GM23248 (cell line): Measurements from ENCODE around the gene MAPK10. TPM values are rescaled to one million over a fixed set of nuclear protein-coding genes. Genes with fewer than 3 reads are reported as not detected.

ENCODE experiments used
- DNase-seq: peaks from one replicate; pipeline ENCODE4 v3.0.0-alpha.2; 2015
- H2AFZ ChIP-seq: fragments of 200-600 bp; sonication (generic); 2 replicates; pipeline ENCODE4 v1.6.1; 2016; ENCODE audit warnings: antibody characterized with exemption
- H3F3A ChIP-seq: fragments of 200-600 bp; sonication (generic); 2 replicates; pipeline ENCODE4 v1.6.1; 2016; ENCODE audit warnings: mild to moderate bottlenecking, antibody characterized with exemption, mixed run types; ENCODE audit not compliant: insufficient read depth
- H3K27ac ChIP-seq: fragments of 200-600 bp; sonication (generic); 2 replicates; pipeline ENCODE4 v1.5.1; 2016; ENCODE audit warnings: mild to moderate bottlenecking
- H3K27me3 ChIP-seq: fragments of 200-600 bp; sonication (generic); replicated peaks from 2 replicates; pipeline ENCODE4 v1.6.1; 2016; ENCODE audit warnings: mild to moderate bottlenecking; ENCODE audit not compliant: insufficient read depth
- H3K36me3 ChIP-seq: fragments of 200-600 bp; sonication (generic); 2 replicates; pipeline ENCODE4 v1.6.1; 2016; ENCODE audit warnings: low read depth, mild to moderate bottlenecking
- H3K4me1 ChIP-seq: fragments of 200-600 bp; sonication (generic); 2 replicates; pipeline ENCODE4 v1.6.1; 2016; ENCODE audit warnings: mild to moderate bottlenecking; ENCODE audit not compliant: insufficient read depth
- H3K4me2 ChIP-seq: fragments of 200-600 bp; sonication (generic); one replicate; pipeline ENCODE4 v1.6.1; 2016; ENCODE audit warnings: mild to moderate bottlenecking; ENCODE audit not compliant: unreplicated experiment
- H3K4me3 ChIP-seq: fragments of 200-600 bp; sonication (generic); 2 replicates; pipeline ENCODE4 v1.5.1; 2016; ENCODE audit warnings: mild to moderate bottlenecking
- H3K79me2 ChIP-seq: fragments of 200-600 bp; sonication (generic); 2 replicates; pipeline ENCODE4 v1.6.1; 2016; ENCODE audit warnings: mild to moderate bottlenecking; ENCODE audit not compliant: insufficient read depth
- H3K9ac ChIP-seq: fragments of 200-600 bp; sonication (generic); 2 replicates; pipeline ENCODE4 v1.6.1; 2016; ENCODE audit warnings: mild to moderate bottlenecking
- H3K9me2 ChIP-seq: fragments of 200-600 bp; sonication (generic); 2 replicates; pipeline ENCODE4 v1.6.1; 2016; ENCODE audit warnings: mixed run types, mild to moderate bottlenecking, moderate library complexity; ENCODE audit not compliant: insufficient read depth
- H3K9me3 ChIP-seq: fragments of 200-600 bp; sonication (generic); one replicate; pipeline ENCODE4 v1.6.1; 2017; ENCODE audit warnings: low read depth
- H4K20me1 ChIP-seq: fragments of 200-600 bp; sonication (generic); 2 replicates; pipeline ENCODE4 v1.6.0; 2016; ENCODE audit not compliant: insufficient read depth
- EZH2 ChIP-seq: fragments of 200-600 bp; sonication (generic); IDR thresholded peaks from 2 replicates; pipeline ENCODE4 v1.6.1; 2018; ENCODE audit warnings: antibody characterized with exemption, mild to moderate bottlenecking; ENCODE audit not compliant: insufficient read depth, poor library complexity, severe bottlenecking
- EZH2phosphoT487 ChIP-seq: fragments of 200-600 bp; sonication (generic); IDR thresholded peaks from 2 replicates; pipeline ENCODE4 v1.6.1; 2018; ENCODE audit warnings: antibody characterized with exemption, moderate library complexity, mild to moderate bottlenecking, low read depth; ENCODE audit not compliant: insufficient read depth
- WGBS, 2 experiments: methylation state at CpG; one replicate each; pipeline ENCODE4 v1.1.6; 2015 to 2017; ENCODE audit warnings: low lambda C conversion rate in 2 of 2, low coverage in 1 of 2; ENCODE audit errors: missing lambda C conversion rate in 2 of 2; 5-methylcytosine and 5-hydroxymethylcytosine counted together
- in situ Hi-C: fragments of 300-500 bp; cut with MboI; formaldehyde crosslinking; loops from 2 replicates; pipeline ENCODE4 v1.15.0; 2020
- polyA plus RNA-seq: library from polyadenylated mRNA; unstranded; fragments of >200 nt; fragmentation: Nextera tagmentation; extraction: Ambion mirVana; gene quantifications from 2 replicates; pipeline ENCODE4 v1.2.1, GENCODE V29; 2016
- total RNA-seq: library from RNA; depleted of rRNA; stranded (reverse); fragments of >200 nt; shearing (Covaris generic); gene quantifications from 2 replicates; pipeline ENCODE4 v1.2.3, GENCODE V29; 2014

Gene MAPK10
- total and polyA plus RNA-seq, 2 experiments from 2014 or later = 0.73 to 1.3 TPM

- no peak overlapping the region for H3K4me3 ChIP-seq
- H3K27me3 ChIP-seq = no peaks in the 10 kb centered on the region
- TF ChIP-seq EZH2phosphoT487 (no peak), EZH2 (no peak)
- H3K36me3 ChIP-seq = no peaks in the 10 kb centered on the region; the same call in 1 of the 2 replicates
- no peaks in the 10 kb centered on the region for H4K20me1 ChIP-seq
- H3K9me3 ChIP-seq = no peaks in the 10 kb centered on the region
- no peak for DNase-seq
- no peak overlapping the region for H2AFZ ChIP-seq
- 48 to 59% methylated on average over 1 of the region's 1 CpG for WGBS, 2 experiments
- H3F3A ChIP-seq = no peaks in the 10 kb centered on the region
- H3K9ac ChIP-seq = no peak overlapping the region
- in situ Hi-C loops = no loop called here
- no peak overlapping the region for H3K4me2 ChIP-seq
- 0 out of 2 replicates have a peak, but pooled peaks cover 3% of the 10 kb centered on the region for H3K4me1 ChIP-seq
- H3K79me2 ChIP-seq = no peaks in the 10 kb centered on the region
- no peaks in the 10 kb centered on the region for H3K9me2 ChIP-seq
- no peak overlapping the region for H3K27ac ChIP-seq
Measured at GRCh38 chr4:86271057-86271456, 88.8 kb downstream of the MAPK10 start.

- H3K27ac ChIP-seq = no peak overlapping the region
- H3K4me3 ChIP-seq = no peak overlapping the region
- no peak overlapping the region for H3K9ac ChIP-seq
- TF ChIP-seq EZH2 (no peak), EZH2phosphoT487 (no peak)
- H3F3A ChIP-seq = no peaks in the 10 kb centered on the region
- H4K20me1 ChIP-seq = no peaks in the 10 kb centered on the region
- H2AFZ ChIP-seq = no peak overlapping the region
- 59 to 85% methylated on average over 1 of the region's 1 CpG for WGBS, 2 experiments
- in situ Hi-C loops = no loop called here
- H3K36me3 ChIP-seq = no peaks in the 10 kb centered on the region; the same call in 1 of the 2 replicates
- no peak for DNase-seq
- no peaks in the 10 kb centered on the region for H3K9me3 ChIP-seq
- H3K4me2 ChIP-seq = no peak overlapping the region
- no peaks in the 10 kb centered on the region for H3K4me1 ChIP-seq
- H3K79me2 ChIP-seq = no peaks in the 10 kb centered on the region
- no peaks in the 10 kb centered on the region for H3K27me3 ChIP-seq
- H3K9me2 ChIP-seq = no peaks in the 10 kb centered on the region
Measured at GRCh38 chr4:86269354-86269753, 90.5 kb downstream of the MAPK10 start.

DNA sequence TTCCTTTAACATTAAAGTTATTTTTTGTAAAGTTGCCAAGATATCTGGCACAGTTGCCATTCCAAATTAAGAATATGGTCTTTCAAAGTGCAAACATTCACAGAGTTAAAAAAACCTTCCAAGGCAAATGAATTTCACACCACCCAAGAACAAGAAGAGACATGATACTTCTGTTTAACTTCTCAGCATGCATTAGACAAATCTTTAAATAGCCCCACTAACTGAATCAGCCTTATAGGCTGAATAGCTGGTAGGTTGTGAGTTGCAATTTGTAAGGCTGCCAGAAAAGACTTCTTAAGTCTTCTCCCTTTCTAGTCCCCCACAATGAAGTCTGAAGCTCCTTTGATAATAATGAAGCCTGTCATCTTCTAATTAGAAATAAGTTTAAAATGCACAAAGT, 95.6 kb downstream of the MAPK10 start:
- H3K36me3 ChIP-seq = no peaks in the 10 kb centered on the region
- H3K4me2 ChIP-seq = no peak overlapping the region
- TF ChIP-seq EZH2 = no peak
- no peak overlapping the region for H3K27ac ChIP-seq
- no peak overlapping the region for H3K9ac ChIP-seq
- no peak overlapping the region for H3K4me3 ChIP-seq
- no peaks in the 10 kb centered on the region for H3K27me3 ChIP-seq
- in situ Hi-C loops = no loop called here
- DNase-seq = no peak
- no peaks in the 10 kb centered on the region for H3F3A ChIP-seq
- no peaks in the 10 kb centered on the region for H3K9me3 ChIP-seq
- no peaks in the 10 kb centered on the region for H3K79me2 ChIP-seq
- no peaks in the 10 kb centered on the region for H3K9me2 ChIP-seq
- H2AFZ ChIP-seq = no peak overlapping the region
- H3K4me1 ChIP-seq = no peaks in the 10 kb centered on the region
- no peaks in the 10 kb centered on the region for H4K20me1 ChIP-seq

DNA sequence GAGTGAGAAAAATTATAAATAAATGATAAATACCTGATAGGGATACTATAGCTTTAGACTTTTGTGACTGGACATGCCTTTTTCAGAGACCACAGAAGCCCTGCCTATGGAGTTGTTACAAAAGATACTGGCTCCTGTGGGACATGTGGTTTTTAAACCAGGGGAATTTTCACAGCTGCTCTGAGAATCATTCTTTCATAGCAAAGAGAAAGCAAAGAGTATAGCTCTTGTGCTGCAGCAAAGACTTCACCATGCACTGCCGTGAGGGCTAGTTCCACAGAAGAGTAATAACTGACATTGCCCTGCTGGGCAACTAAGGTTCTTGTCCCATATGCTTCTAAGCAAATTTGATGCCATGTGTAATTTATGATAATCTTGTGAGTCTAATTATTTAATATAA, 98.2 kb downstream of the MAPK10 start:
- Histone ChIP-seq H3K27me3 (no peaks in the 10 kb centered on the region), H4K20me1 (no peaks in the 10 kb centered on the region), H3K9me3 (no peaks in the 10 kb centered on the region), H3K9ac (no peak overlapping the region), H2AFZ (no peak overlapping the region), H3K4me3 (no peak overlapping the region), H3K4me1 (no peaks in the 10 kb centered on the region), H3K36me3 (no peaks in the 10 kb centered on the region), H3K4me2 (no peak overlapping the region), H3K27ac (no peak overlapping the region), H3F3A (no peaks in the 10 kb centered on the region), H3K9me2 (no peaks in the 10 kb centered on the region), H3K79me2 (no peaks in the 10 kb centered on the region)
- 44 to 67% methylated on average over 1 of the region's 1 CpG for WGBS, 2 experiments
- in situ Hi-C loops = no loop called here
- TF ChIP-seq EZH2 (no peak), EZH2phosphoT487 (no peak)
- no peak for DNase-seq

DNA sequence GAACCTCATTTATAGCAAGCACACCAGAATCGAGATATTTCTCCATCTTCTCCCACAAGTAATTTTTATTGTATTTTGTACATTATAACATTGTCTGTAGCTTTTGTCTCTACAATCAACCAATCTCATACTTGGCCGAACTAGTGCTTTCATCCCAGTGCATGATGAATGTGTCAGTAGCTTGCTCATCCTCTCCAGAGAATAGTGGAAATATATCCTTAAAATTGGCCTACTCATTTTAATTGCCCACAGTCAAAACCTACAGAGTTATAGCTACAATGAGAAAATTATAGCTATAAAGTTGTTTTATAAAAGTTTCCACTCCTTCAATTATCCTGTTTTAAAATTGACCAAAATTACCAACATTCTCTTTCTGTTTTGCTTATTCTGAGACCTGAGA, 103.8 kb downstream of the MAPK10 start:
- H4K20me1 ChIP-seq = no peaks in the 10 kb centered on the region
- peak; percentile 23 for DNase-seq
- in situ Hi-C loops = no loop called here
- H3K4me3 ChIP-seq = no peak overlapping the region
- H3K36me3 ChIP-seq = no peaks in the 10 kb centered on the region
- WGBS, 2 experiments = 44 to 62% methylated on average over 2 of the region's 2 CpGs
- H3K27me3 ChIP-seq = no peaks in the 10 kb centered on the region
- TF ChIP-seq EZH2 (no peak), EZH2phosphoT487 (no peak)
- no peaks in the 10 kb centered on the region for H3F3A ChIP-seq
- H3K27ac ChIP-seq = no peak overlapping the region
- no peaks in the 10 kb centered on the region for H3K9me2 ChIP-seq
- no peak overlapping the region for H2AFZ ChIP-seq
- no peaks in the 10 kb centered on the region for H3K4me1 ChIP-seq
- no peak overlapping the region for H3K9ac ChIP-seq
- no peaks in the 10 kb centered on the region for H3K79me2 ChIP-seq
- no peak overlapping the region for H3K4me2 ChIP-seq
- H3K9me3 ChIP-seq = no peaks in the 10 kb centered on the region
